ENCODE data around the gene LRP2BP.

Gene LRP2BP

DNA sequence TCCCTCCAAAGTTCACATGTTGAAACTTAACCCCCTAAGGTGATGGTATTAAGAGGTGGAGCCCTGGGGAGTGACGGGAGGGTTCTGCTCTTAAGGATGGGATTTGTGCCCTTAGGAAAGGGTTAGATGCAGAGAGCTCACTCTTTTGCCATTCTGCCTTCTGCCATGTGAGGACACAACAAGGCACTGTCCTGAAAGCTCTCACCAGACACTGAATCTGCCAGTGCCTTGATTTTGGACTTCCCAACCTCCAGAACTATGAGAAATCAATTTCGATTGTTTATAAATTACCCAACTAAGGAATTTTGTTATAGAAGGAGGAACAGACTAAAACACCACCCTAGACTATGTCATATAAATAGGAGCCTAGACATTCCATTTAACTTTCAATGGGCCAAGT is 11.7 kb downstream of the LRP2BP start:
- Histone ChIP-seq H3K36me3 (ENCODE audit: insufficient read depth, low read length) (no peaks in the 10 kb centered on the region), H3K9me3 (ENCODE audit: low read length) (peaks cover 10% of the 10 kb centered on the region), H3K4me1 (ENCODE audit: insufficient read depth, low read length) (no peaks in the 10 kb centered on the region), H3K4me3 (ENCODE audit: low read length) (no peak overlapping the region), H2AFZ (ENCODE audit: low read depth, low read length) (no peak overlapping the region), H3K27me3 (ENCODE audit: insufficient read depth, low read length) (no peaks in the 10 kb centered on the region)

DNA sequence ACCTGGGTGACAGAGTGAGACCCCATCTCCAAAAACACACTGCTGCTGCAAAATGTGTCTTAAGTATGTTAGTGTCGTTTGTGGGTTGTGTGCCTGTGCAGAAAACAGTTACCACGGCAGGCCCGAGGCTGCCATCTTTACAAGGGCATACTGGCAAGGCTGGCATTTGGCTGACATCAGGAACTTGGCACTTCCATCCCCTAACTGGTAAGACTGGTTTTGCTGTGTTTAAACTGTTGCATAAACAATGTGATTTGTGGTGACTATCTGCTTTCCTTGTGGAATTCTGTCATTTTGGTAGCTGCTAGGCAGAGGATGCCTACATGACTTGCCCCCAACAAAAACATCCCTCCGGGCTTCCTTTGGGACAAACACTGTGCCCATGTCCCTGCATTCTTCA is 12.3 kb downstream of the LRP2BP start:
- Histone ChIP-seq H3K27me3 (ENCODE audit: insufficient read depth, low read length) (no peaks in the 10 kb centered on the region), H3K4me1 (ENCODE audit: insufficient read depth, low read length) (no peaks in the 10 kb centered on the region), H3K36me3 (ENCODE audit: insufficient read depth, low read length) (no peaks in the 10 kb centered on the region), H2AFZ (ENCODE audit: low read depth, low read length) (no peak overlapping the region), H3K4me3 (ENCODE audit: low read length) (no peak overlapping the region), H3K9me3 (ENCODE audit: low read length) (peaks cover 12% of the 10 kb centered on the region)

DNA sequence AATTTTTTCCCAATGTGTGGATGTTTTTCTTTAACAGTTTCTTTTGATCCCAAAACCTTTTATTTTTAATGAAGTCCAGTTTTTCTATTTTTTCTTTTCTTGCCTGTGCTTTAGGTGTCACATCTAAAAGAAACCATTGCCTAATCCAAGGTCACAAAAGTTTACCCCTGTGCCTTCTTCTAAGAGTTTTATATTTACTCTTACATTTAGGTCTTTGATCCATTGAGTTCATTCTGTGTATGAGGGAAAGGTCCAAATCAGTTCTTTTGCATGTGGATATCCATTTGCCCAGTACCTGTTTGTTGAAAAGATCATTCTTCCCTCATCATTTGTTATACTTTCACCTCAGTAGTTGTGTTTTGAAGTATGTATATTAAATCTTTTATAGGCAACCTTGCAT is 13.0 kb downstream of the LRP2BP start:
- Histone ChIP-seq H3K4me1 (ENCODE audit: insufficient read depth, low read length) (no peaks in the 10 kb centered on the region), H3K27me3 (ENCODE audit: insufficient read depth, low read length) (no peaks in the 10 kb centered on the region), H3K36me3 (ENCODE audit: insufficient read depth, low read length) (peaks cover 2% of the 10 kb centered on the region), H2AFZ (ENCODE audit: low read depth, low read length) (no peak overlapping the region), H3K9me3 (ENCODE audit: low read length) (peaks cover 16% of the 10 kb centered on the region), H3K4me3 (ENCODE audit: low read length) (no peak overlapping the region)

GRCh38 chr4:185381288-185382196 is 14.2 kb downstream of the LRP2BP start:
- peaks cover 7% of the 10 kb centered on the region for H3K36me3 ChIP-seq (ENCODE audit: insufficient read depth, low read length)
- H3K9me3 ChIP-seq (ENCODE audit: low read length), result peaks cover 16% of the 10 kb centered on the region
- no peak overlapping the region for H2AFZ ChIP-seq (ENCODE audit: low read depth, low read length)
- H3K4me3 ChIP-seq (ENCODE audit: low read length), result no peak overlapping the region
- H3K27me3 ChIP-seq (ENCODE audit: insufficient read depth, low read length), result no peaks in the 10 kb centered on the region
- H3K4me1 ChIP-seq (ENCODE audit: insufficient read depth, low read length), result no peaks in the 10 kb centered on the region

- peaks cover 7% of the 10 kb centered on the region for H3K36me3 ChIP-seq (ENCODE audit: insufficient read depth, low read length)
- no peak overlapping the region for H2AFZ ChIP-seq (ENCODE audit: low read depth, low read length)
- peaks cover 16% of the 10 kb centered on the region for H3K9me3 ChIP-seq (ENCODE audit: low read length)
- H3K4me1 ChIP-seq (ENCODE audit: insufficient read depth, low read length), result no peaks in the 10 kb centered on the region
- no peaks in the 10 kb centered on the region for H3K27me3 ChIP-seq (ENCODE audit: insufficient read depth, low read length)
- H3K4me3 ChIP-seq (ENCODE audit: low read length), result no peak overlapping the region
These were observed 15.4 kb downstream of the LRP2BP start for GRCh38 chr4:185380320-185380719.

DNA sequence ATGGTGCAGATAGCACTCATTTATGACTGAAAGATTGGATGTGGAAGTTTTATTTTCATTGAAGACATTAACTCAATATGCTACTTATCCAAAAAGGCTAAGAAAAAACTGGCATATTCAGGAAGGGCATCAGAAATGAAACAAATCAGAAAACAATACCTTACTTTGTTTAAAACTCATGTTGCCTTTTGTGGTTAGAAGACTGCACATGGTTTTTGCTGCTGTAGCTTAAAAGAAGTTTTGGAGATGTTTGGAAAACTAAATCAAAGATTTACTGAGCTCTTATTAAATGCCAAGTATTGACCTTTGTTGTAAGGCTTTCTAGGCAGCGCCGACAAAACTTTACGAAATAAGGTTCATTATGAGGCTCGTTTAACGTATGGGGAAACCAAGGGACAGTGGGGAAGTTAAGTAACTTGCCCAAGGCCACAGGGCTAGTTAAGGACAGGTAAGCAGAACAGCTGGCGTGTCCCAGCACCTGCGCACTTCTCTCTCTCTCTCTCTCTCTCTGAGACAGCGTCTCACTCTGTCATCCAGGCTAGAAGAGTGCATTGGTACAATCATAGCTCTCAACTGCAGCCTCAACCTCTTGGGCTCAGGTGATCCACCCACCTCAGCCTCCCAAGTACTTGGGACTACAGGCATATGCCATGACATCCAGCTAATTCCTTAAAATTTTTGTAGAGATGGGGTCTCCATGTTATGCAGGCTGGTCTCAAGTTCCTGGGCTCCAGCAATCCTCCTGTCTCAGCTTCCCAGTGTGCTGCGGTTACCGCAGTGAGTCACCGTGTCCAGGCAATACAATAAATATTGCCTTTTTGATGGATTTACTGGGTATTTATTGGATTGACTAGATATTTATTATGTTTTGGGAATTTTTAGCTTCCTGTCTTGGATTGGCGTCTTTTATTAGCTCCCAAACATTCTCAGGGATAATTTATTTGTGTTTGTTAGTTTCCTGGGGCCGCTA is 16.1 kb downstream of the LRP2BP start:
- Histone ChIP-seq H3K9me3 (ENCODE audit: low read length) (peaks cover 16% of the 10 kb centered on the region), H3K36me3 (ENCODE audit: insufficient read depth, low read length) (peaks cover 7% of the 10 kb centered on the region), H3K4me1 (ENCODE audit: insufficient read depth, low read length) (no peaks in the 10 kb centered on the region), H3K27me3 (ENCODE audit: insufficient read depth, low read length) (no peaks in the 10 kb centered on the region), H3K4me3 (ENCODE audit: low read length) (no peak overlapping the region), H2AFZ (ENCODE audit: low read depth, low read length) (no peak overlapping the region)

- Histone ChIP-seq H2AFZ (ENCODE audit: low read depth, low read length) (no peak overlapping the region), H3K4me1 (ENCODE audit: insufficient read depth, low read length) (no peaks in the 10 kb centered on the region), H3K4me3 (ENCODE audit: low read length) (no peak overlapping the region), H3K36me3 (ENCODE audit: insufficient read depth, low read length) (peaks cover 7% of the 10 kb centered on the region), H3K9me3 (ENCODE audit: low read length) (peaks cover 13% of the 10 kb centered on the region), H3K27me3 (ENCODE audit: insufficient read depth, low read length) (no peaks in the 10 kb centered on the region)
These were observed 17.5 kb downstream of the LRP2BP start for GRCh38 chr4:185378264-185378663.

- Histone ChIP-seq H3K4me1 (ENCODE audit: insufficient read depth, low read length) (peaks cover 13% of the 10 kb centered on the region), H3K4me3 (ENCODE audit: low read length) (no peak overlapping the region), H3K27me3 (ENCODE audit: insufficient read depth, low read length) (no peaks in the 10 kb centered on the region), H3K36me3 (ENCODE audit: insufficient read depth, low read length) (peaks cover 11% of the 10 kb centered on the region), H3K9me3 (ENCODE audit: low read length) (peaks cover 5% of the 10 kb centered on the region), H2AFZ (ENCODE audit: low read depth, low read length) (no peak overlapping the region)
These were observed 21.2 kb downstream of the LRP2BP start for GRCh38 chr4:185374573-185374972.

GRCh38 chr4:185374027-185374426 is 21.7 kb downstream of the LRP2BP start:
- no peaks in the 10 kb centered on the region for H3K27me3 ChIP-seq (ENCODE audit: insufficient read depth, low read length)
- H3K36me3 ChIP-seq (ENCODE audit: insufficient read depth, low read length), result peaks cover 11% of the 10 kb centered on the region
- H3K4me3 ChIP-seq (ENCODE audit: low read length), result no peak overlapping the region
- peaks cover 5% of the 10 kb centered on the region for H3K9me3 ChIP-seq (ENCODE audit: low read length)
- H2AFZ ChIP-seq (ENCODE audit: low read depth, low read length), result no peak overlapping the region
- H3K4me1 ChIP-seq (ENCODE audit: insufficient read depth, low read length), result peaks cover 13% of the 10 kb centered on the region

- Histone ChIP-seq H3K36me3 (ENCODE audit: insufficient read depth, low read length) (peaks cover 5% of the 10 kb centered on the region), H2AFZ (ENCODE audit: low read depth, low read length) (no peak overlapping the region), H3K4me3 (ENCODE audit: low read length) (no peak overlapping the region), H3K4me1 (ENCODE audit: insufficient read depth, low read length) (peaks cover 13% of the 10 kb centered on the region), H3K9me3 (ENCODE audit: low read length) (peaks cover 2% of the 10 kb centered on the region), H3K27me3 (ENCODE audit: insufficient read depth, low read length) (no peaks in the 10 kb centered on the region)
These were observed 24.0 kb downstream of the LRP2BP start for GRCh38 chr4:185371702-185372101.

GRCh38 chr4:185370268-185370949 is 25.3 kb downstream of the LRP2BP start:
- Histone ChIP-seq H3K9me3 (ENCODE audit: low read length) (peaks cover 2% of the 10 kb centered on the region), H3K4me3 (ENCODE audit: low read length) (no peak overlapping the region)

GRCh38 chr4:185369731-185370130 is 26.0 kb downstream of the LRP2BP start:
- H3K9me3 ChIP-seq (ENCODE audit: low read length), result peaks cover 2% of the 10 kb centered on the region
- peaks cover 4% of the 10 kb centered on the region for H3K36me3 ChIP-seq (ENCODE audit: insufficient read depth, low read length)
- H3K4me1 ChIP-seq (ENCODE audit: insufficient read depth, low read length), result peaks cover 13% of the 10 kb centered on the region
- no peaks in the 10 kb centered on the region for H3K27me3 ChIP-seq (ENCODE audit: insufficient read depth, low read length)
- H2AFZ ChIP-seq (ENCODE audit: low read depth, low read length), result no peak overlapping the region
- H3K4me3 ChIP-seq (ENCODE audit: low read length), result no peak overlapping the region

More at GRCh38 chr4:185370268-185370949, 25.3 kb downstream of the LRP2BP start:
- Histone ChIP-seq H3K27me3 (ENCODE audit: insufficient read depth, low read length) (no peaks in the 10 kb centered on the region), H3K4me1 (ENCODE audit: insufficient read depth, low read length) (peaks cover 13% of the 10 kb centered on the region), H3K36me3 (ENCODE audit: insufficient read depth, low read length) (peaks cover 4% of the 10 kb centered on the region), H2AFZ (ENCODE audit: low read depth, low read length) (no peak overlapping the region)
